ENCODE results near the gene SCARF1. TPM values are rescaled to one million over a fixed set of nuclear protein-coding genes. Genes with fewer than 3 reads are reported as not detected.
"Not testable (repeated sequence)": the region's sequence is repeated elsewhere in the genome, so short reads cannot be mapped to it uniquely, and the experiment has no call there.

SCARF1 gene
- total RNA-seq, 3 donors from 2014 or later = 13.1 to 17.8 (median 14.8) TPM

DNA sequence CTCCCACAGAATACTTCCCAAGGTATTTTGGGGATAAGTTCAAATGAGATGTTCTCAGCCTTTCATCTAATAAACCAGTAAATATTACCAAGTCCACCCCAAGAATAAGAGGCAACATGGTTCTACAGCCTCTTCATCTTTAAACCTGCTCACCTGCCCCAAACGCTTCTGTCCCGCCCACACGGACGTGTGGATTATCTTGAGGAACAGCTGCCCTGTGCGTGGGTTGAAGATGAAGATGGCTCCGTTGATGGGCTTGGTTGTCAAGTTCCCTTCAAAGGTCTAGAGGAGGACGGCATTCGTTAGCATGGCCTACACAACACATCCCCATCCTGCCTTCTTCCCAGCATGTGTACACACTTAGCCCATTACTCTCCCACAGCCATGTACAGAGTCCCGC lies 12.6 kb upstream of the SCARF1 start:
- Histone ChIP-seq H3K4me3 (no peak overlapping the region), H3K36me3 (ENCODE audit: low read depth) (peaks cover 41% of the 10 kb centered on the region), H3K4me1 (ENCODE audit: low read depth) (no peaks in the 10 kb centered on the region), H3K9me3 (no peaks in the 10 kb centered on the region)
- intact Hi-C loops (cut with DNase I, micrococcal nuclease) = no loop called here
- DNase-seq (no peak), ATAC-seq (no peak)
- TF ChIP-seq CTCF (IDR thresholded peaks at IDR 0.05) = no peak

- DNase-seq = peak in 1 of 3 donors; percentile 29
- H3K4me3 ChIP-seq = no peak overlapping the region
- TF ChIP-seq CTCF (IDR thresholded peaks at IDR 0.05) = no peak
- H3K36me3 ChIP-seq (ENCODE audit: low read depth) = peaks cover 28% of the 10 kb centered on the region
- no peaks in the 10 kb centered on the region for H3K9me3 ChIP-seq
- intact Hi-C loops (cut with DNase I, micrococcal nuclease) = no loop called here
- peaks cover 18% of the 10 kb centered on the region for H3K4me1 ChIP-seq (ENCODE audit: low read depth)
- ATAC-seq = no peak
These were observed 8.2 kb upstream of the SCARF1 start for GRCh38 chr17:1653735-1654134.

DNA sequence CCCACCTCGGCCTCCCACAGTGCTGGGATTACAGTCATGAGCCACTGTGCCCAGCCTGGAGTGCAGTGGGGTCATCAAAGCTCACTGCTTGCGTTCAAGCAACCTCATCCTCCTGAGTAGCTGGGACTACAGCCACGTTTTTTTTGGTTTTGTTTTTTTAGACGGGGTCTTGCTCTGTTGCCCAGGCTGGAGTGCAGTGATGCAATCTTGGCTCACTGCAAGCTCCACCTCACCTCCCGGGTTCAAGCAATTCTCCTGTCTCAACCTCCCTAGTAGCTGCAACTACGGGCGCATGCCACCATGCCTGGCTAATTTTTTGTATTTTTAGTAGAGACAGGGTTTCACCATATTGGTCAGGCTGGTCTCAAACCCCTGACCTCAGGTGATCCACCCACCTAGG lies 7.3 kb upstream of the SCARF1 start:
- peaks cover 28% of the 10 kb centered on the region for H3K36me3 ChIP-seq (ENCODE audit: low read depth)
- H3K9me3 ChIP-seq; H3K4me3 ChIP-seq; ATAC-seq; intact Hi-C loops (cut with DNase I, micrococcal nuclease): not testable (repeated sequence)
- peaks cover 25% of the 10 kb centered on the region for H3K4me1 ChIP-seq (ENCODE audit: low read depth)
- DNase-seq = peak in 1 of 3 donors; percentile 10

- Histone ChIP-seq H3K4me3 (no peak overlapping the region), H3K4me1 (ENCODE audit: low read depth) (peaks cover 31% of the 10 kb centered on the region), H3K36me3 (ENCODE audit: low read depth) (peaks cover 25% of the 10 kb centered on the region), H3K9me3 (no peaks in the 10 kb centered on the region)
- intact Hi-C loops (cut with DNase I, micrococcal nuclease) = no loop called here
- TF ChIP-seq CTCF (IDR thresholded peaks at IDR 0.05) = no peak
- DNase-seq (peak in 1 of 3 donors; percentile 50), ATAC-seq (no peak)
These were observed 6.0 kb upstream of the SCARF1 start for GRCh38 chr17:1651559-1651844.

DNA sequence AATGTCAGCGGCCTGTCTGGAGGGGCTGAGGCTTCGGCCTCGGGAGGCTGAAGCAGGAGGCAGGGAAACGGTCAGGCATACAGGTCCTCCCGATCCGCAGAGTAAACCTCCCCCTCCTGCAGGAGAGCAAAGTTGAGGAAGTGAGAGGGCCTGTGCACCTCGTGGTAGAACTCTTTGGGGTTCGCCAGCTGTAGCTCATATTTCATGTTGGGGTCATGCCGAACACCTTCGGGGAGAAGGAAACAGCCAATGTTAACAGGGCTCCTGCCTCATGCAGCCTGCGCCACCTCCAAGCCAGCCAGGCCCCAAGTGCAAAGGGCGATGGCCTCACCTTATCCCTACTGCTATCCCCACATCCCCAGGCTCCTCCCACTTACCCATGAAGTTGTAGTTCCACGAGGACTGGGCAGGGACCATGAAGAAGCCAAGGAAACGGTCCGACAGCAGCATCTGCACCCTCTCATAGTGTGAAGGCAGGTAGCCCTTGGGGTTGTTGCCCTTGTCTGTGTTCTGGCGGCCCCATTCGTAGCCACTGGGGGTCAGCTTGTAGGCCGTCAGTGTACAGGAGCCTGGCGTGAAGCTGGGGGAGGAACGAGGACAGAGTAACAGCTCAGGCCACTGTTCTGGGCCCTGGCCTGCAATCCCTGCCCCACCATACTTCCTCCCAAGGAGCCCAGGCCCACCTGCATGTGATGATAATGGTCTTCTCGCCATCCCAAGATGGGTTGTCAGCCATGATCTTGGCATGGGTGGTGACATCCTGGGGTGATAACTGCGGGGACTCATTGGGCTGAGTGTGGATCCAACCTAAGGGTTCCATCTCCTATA lies 5.4 kb upstream of the SCARF1 start:
- no peak for TF ChIP-seq CTCF (IDR thresholded peaks at IDR 0.05)
- ATAC-seq (peak; percentile 14), DNase-seq (peak; percentile 72 to 79 (median 73))
- peaks cover 31% of the 10 kb centered on the region for H3K4me1 ChIP-seq (ENCODE audit: low read depth)
- intact Hi-C loops (cut with DNase I, micrococcal nuclease) = no loop called here
- H3K4me3 ChIP-seq = no peak overlapping the region
- H3K36me3 ChIP-seq (ENCODE audit: low read depth) = peaks cover 25% of the 10 kb centered on the region
- H3K9me3 ChIP-seq = no peaks in the 10 kb centered on the region

GRCh38 chr17:1649844-1650501 lies 4.4 kb upstream of the SCARF1 start, which contains the start of gene RILP:
Gene RILP, minus strand, starts transcription at chr17:1649866. Its CDS starts 62 bp downstream, at chr17:1649804.
- no peak for TF ChIP-seq CTCF (IDR thresholded peaks at IDR 0.05)
- H3K4me3 ChIP-seq = peak within 1 kb of the TSS; percentile 93
- no peaks in the 10 kb centered on the region for H3K9me3 ChIP-seq
- H3K4me1 ChIP-seq (ENCODE audit: low read depth) = peaks cover 31% of the 10 kb centered on the region
- peaks cover 23% of the 10 kb centered on the region for H3K36me3 ChIP-seq (ENCODE audit: low read depth)
- intact Hi-C loops (cut with DNase I, micrococcal nuclease) = no loop called here
- ATAC-seq (peak; percentile 76), DNase-seq (peak; percentile 89 to 94 (median 93))

All from mucosa of descending colon (tissue), 3 donors.